ENCODE measurements around the gene DNAAF5. TPM values are rescaled to one million over a fixed set of nuclear protein-coding genes. Genes with fewer than 3 reads are reported as not detected.
"Not testable (repeated sequence)": the region's sequence is repeated elsewhere in the genome, so short reads cannot be mapped to it uniquely, and the experiment has no call there.

DNAAF5 gene
- total RNA-seq, 1 experiment from 2014 or later, result 37.1 TPM

DNA sequence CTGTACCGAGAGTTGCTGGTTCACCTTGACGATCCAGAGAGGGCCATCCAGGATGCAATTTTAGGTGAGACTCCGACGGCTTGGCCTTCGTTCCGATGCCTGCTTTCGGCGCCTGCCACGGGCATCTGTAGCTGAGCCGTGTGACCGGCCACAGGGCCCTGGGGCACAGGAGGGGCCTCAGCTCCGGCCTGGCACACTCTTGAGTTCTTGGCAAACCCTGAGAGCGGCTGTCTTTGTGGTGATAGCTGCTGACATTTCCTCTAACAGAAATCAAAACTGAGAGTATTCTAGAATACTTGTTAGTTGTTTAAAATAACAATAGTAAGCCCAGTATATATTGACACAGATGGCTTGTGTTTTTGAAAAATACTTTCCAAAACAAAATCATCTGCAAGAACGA lies 53.6 kb downstream of the DNAAF5 start:
- DNase-seq (ENCODE audit: extremely low read depth, low read depth), result no peak

DNA sequence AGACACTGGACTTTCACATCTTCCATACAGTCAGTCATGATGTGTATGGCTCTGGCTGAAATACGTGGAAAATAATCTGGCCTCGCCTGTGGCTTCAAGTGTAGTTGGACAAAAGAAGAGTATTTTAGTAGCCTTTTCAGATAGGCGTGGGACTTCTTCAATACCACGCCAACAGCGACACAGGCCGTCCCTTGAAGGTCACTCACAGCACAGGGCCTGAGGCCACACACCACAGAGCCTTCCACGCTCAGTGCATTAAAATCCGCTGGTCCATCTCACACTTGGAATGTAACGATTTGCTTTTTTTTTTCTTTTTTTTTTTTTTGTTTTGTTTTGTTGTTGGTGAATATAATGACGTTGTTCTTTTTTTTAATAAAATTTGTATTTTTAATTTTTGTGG lies 54.0 kb downstream of the DNAAF5 start:
- no peak for DNase-seq (ENCODE audit: extremely low read depth, low read depth)

DNA sequence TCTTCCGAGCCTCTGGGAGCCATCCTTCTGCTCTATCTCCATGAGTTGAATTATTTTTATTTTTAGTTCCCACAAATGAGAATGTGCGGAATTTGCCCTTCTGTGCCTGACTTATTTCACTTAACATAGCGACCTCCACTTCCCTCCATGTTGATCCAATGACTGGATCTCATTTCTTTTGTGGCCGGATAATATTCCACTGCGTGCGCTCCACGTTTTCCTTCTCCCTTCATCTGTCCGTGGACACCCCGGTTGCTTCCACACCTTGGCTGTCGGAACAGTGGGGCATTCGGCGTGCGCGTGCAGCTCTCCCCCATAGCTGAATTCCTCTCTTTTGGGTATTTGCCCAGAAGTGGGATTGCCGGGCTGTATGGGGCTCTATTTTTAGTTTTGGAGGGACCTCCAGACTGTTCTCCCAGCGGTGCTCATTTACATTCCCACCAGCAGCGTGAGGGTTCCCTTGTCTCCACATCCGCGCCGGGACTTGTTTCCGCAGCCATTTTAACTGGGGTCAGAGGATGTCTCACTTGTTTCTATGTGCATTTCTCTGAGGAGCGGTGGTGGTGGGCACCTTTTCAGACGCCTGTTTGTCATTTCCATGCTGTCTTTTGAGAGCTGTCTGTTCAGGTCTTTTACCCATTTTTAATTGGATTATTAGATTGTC lies 54.8 kb downstream of the DNAAF5 start:
- no peak for DNase-seq (ENCODE audit: extremely low read depth, low read depth)

DNA sequence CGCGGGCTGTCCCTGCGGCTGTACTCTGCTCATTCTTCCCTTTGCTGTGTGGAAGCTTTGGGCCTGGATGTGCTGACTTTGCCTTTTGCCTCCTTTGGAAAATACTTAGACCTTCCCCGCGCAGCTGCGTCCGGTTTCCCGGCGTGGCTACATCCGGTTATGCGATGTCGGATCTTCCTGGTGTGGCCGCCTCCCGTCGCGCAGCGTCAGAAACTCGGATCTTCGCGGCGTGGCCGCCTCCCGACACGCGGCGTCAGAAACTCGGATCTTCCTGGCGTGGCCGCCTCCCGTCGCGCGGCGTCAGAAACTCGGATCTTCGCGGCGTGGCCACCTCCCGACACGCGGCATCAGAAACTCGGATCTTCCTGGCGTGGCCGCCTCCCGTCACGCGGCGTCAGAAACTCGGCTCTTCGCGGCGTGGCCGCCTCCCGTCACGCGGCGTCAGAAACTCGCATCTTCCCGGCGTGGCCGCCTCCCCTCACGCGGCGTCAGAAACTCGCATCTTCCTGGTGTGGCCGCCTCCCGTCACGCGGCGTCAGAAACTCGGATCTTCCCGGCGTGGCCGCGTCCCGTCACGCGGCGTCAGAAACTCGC lies 55.5 kb downstream of the DNAAF5 start:
- no peak for DNase-seq (ENCODE audit: extremely low read depth, low read depth)

GRCh38 chr7:782718-783449 lies 56.4 kb downstream of the DNAAF5 start:
- DNase-seq (ENCODE audit: extremely low read depth, low read depth), result no peak

DNA sequence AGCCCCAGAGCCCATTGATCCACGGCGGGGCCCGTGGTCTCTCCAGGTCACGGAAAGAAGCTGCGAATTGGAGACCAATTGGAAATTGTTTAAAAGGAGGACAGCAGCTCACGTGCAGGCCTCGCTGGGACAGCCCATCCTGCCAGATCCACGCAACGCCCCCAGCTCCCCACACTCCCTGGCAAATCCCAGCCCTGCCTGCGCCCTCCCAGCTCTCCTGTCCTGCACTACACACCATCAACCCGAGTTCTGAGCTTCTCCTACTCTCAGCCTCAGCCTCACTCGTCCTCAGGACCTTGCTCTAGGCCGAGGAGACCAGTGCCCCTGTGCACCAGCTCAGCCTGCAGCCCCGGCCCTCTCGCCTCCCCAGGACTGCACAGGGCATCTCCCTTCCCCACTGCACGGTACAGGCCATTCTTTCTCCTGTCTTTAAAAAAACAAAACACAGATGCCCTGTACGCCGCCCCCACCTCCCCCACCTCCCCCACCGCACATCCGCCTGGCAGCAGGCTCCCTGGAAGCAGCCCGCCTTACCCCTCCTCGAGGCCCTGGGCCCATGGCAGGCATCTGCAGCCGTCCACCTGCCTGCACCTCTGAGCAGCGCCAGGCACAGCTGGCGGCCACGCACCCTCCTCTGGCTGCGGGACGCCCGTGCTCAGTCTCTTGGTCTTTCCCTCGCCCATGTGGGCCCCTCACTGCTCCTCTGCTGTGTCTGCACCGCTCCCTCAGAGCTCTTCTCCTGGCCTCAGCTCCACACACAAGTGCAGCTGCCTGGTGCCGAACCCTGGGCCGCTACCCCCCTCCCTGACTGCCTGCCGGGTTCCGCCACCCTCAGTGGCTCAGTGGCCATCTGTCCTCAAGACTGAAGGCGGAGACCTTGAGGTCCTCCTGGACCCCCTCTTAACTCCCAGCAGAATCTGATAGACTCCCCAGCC lies 57.3 kb downstream of the DNAAF5 start:
- no peak for DNase-seq (ENCODE audit: extremely low read depth, low read depth)

- DNase-seq (ENCODE audit: extremely low read depth, low read depth), result no peak
These were observed 58.5 kb downstream of the DNAAF5 start for GRCh38 chr7:784971-785370.

GRCh38 chr7:785416-785815 lies 58.9 kb downstream of the DNAAF5 start:
- no peak for DNase-seq (ENCODE audit: extremely low read depth, low read depth)

DNA sequence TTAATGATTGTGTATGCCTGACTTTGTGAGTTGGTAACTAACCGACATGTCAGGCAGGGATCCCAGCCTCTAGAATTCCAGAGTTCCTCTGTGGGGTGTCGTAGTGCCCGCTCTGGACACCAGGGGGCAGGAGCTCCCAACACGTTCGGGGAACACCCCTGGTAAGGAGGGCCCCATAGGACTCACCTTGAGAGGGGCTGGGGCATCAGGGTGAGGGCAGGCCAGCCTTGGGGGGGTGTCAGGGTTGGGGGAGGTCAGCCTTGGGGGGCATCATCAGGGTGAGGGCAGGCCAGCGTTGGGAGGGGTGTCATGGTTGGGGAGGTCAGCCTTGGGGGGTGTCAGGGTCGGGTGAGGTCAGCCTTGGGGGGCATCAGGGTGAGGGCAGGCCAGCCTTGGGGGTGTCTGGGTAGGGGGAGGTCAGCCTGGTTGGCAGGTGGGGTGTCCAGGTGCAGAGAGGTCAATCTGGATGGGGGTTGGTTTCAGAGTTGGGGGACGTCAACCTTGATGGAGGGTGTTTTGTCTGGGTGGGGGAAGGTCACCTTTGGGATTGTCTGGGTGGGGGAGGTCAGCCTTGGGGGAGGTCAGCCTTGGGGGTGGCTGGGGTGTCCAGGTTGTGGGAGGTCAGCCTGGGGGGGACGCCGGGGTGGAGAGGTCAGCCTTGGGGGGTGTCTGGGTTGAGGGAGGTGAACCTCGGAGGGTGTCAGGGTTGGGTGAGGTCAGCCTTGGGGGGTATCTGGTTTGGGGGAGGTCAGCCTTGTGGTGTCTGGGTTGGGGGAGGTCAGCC lies 60.2 kb downstream of the DNAAF5 start:
- DNase-seq (ENCODE audit: extremely low read depth, low read depth), result peak; percentile 55

DNA sequence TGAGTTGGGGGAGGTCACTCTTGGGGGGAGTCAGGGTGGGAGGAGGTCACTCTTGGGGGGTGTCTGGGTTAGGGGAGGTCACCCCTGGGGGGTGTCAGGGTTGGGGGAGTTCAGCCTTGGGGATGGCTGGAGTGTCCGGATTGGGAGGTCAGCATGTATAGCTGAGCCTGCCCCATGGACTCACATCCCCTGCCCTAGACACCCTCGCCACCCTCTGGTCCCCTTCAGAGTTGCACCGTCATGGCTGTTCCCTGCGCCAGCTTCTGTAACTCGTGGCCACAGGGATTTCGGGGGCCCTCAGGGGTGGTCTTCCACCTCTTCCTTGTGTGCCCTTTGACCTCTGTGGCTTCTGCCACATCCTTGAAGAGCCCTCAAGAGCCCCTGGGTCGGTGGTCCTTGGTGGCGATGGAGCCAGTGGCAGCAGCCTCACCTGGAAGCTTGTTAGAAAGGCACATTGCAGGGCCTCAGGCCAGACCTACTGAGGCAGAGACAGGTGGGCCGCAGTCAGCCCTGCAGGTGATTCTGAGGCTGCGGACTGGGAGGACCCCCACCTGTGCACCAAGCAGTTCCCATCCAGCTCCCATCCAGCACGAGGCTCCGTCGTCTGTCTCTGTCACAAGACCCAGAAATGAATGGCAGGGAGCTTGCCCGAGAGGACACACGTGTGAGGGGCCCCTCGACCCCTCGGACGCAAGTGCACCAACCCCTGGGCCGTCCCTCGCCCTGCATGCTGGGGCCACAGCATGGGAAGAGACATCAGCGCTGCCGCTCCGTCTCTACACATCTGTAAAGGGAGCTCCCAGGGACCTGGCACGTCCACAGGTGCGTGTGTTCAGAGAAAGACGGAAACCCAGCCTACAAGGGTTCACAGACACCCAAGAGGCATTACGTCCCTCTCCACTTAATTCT lies 61.1 kb downstream of the DNAAF5 start:
- DNase-seq (ENCODE audit: extremely low read depth, low read depth), result no peak

DNA sequence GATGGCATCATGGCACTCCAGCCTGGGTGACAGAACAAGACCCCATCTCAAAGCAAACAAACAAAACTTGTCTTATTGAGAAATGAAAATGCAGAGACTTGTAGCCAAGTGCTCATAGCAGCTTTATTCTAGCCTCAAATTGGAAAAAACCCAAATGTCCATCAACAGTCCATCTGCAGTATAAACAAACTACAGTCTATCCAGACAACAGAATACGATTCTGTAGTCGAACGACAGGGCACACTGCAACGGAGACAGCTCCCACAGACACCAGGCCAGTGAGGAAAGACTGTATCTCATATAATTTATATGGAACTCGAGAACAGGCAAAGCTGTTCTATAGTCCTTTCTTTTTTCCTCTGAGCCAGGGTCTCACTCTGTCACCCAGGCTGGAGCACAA lies 65.0 kb downstream of the DNAAF5 start:
- DNase-seq (ENCODE audit: extremely low read depth, low read depth), result no peak

- DNase-seq (ENCODE audit: extremely low read depth, low read depth), result no peak
These were observed 67.7 kb downstream of the DNAAF5 start for GRCh38 chr7:794207-794606.

- DNase-seq (ENCODE audit: extremely low read depth, low read depth), result no peak
These were observed 68.3 kb downstream of the DNAAF5 start for GRCh38 chr7:794671-795329.

DNA sequence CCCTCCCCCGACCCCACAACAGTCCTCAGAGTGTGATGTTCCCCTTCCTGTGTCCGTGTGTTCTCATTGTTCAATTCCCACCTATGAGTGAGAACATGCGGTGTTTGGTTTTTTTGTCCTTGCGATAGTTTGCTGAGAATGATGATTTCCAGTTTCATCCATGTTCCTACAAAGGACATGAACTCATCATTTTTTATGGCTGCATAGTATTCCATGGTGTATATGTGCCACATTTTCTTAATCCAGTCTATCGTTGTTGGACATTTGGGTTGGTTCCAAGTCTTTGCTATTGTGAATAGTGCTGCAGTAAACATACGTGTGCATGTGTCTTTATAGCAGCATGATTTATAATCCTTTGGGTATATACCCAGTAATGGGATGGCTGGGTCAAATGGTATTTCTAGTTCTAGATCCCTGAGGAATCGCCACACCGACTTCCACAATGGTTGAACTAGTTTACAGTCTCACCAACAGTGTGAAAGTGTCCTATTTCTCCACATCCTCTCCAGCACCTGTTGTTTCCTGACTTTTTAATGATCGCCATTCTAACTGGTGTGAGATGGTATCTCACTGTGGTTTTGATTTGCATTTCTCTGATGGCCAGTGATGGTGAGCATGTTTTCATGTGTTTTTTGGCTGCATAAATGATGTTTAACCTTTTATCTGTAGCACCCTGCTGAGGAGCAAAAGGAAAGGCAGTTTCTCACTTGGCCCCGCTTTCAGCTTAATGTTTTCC lies 70.1 kb downstream of the DNAAF5 start:
- not testable (repeated sequence) for DNase-seq (ENCODE audit: extremely low read depth, low read depth)

- no peak for DNase-seq (ENCODE audit: extremely low read depth, low read depth)
These were observed 72.5 kb downstream of the DNAAF5 start for GRCh38 chr7:798921-799470.

DNA sequence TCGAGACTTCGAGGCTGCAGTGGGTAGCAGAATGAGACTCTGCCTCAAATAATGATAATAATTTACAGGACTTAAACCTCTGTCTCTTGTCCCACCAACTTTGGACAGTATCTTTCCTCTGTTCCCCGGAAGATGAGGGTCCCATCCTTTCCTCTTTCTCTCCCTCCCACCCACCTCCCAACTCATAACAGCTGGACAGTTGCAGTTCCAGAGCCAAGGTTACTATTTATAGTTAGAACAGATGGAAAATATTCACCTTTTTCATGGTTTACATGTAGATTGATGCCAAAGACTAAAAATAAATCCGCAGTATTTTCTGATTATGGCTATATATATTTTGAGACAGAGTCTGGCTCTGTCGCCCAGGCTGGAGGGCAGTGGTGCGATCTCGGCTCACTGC lies 74.2 kb downstream of the DNAAF5 start:
- no peak for DNase-seq (ENCODE audit: extremely low read depth, low read depth)

DNA sequence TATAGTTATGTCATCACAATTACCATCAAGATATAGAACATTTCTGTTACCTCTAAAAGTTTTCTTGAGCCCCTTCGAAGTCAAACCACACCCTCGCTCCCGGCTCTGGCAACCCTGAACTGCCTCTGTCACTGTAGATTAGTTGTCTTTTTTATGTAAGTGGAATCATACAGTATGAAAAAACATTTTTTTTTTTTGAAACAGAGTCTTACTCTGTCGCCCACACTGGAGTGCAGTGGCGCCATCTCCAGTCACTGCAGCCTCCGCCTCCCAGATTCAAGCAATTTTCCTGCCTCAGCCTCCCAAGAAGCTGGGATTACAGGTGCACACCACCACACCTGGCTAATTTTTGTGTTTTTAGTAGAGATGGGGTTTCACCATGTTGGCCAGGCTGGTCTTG lies 74.9 kb downstream of the DNAAF5 start:
- DNase-seq (ENCODE audit: extremely low read depth, low read depth), result not testable (repeated sequence)

DNA sequence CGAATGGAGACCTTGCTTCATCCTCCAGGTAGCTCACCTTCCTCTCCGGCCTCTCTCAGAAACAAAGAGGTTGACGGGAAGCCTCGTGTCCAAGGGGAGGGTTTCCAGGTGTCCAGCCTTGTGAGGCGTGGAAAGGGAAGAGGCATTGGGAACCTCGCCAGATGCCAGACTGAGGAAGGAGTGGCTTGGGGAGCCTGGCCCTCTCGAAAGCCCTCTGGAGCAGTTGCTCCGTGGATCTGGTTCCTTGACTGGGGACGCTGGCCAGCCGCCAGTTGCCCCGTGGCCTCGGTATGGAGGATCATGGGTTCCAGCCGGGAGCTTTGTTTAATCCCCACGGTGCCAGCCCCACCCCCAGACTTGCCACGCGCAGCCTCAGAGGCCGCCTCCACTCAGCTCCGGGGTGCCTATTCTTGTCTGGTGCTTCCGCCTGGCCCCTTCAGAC lies 75.5 kb downstream of the DNAAF5 start:
- DNase-seq (ENCODE audit: extremely low read depth, low read depth), result no peak

All from NCI-H460 (cell line).